T-helper 2 cell (primary cell): ENCODE results near the gene EIF2D.
"Not testable (repeated sequence)": the region's sequence is repeated elsewhere in the genome, so short reads cannot be mapped to it uniquely, and the experiment has no call there.

Experiments used
- DNase-seq, 5 experiments: peaks; one replicate each; pipeline versions ENCODE4 v3.0.0 to v3.0.0-alpha.2; 2012 to 2022

EIF2D gene

DNA sequence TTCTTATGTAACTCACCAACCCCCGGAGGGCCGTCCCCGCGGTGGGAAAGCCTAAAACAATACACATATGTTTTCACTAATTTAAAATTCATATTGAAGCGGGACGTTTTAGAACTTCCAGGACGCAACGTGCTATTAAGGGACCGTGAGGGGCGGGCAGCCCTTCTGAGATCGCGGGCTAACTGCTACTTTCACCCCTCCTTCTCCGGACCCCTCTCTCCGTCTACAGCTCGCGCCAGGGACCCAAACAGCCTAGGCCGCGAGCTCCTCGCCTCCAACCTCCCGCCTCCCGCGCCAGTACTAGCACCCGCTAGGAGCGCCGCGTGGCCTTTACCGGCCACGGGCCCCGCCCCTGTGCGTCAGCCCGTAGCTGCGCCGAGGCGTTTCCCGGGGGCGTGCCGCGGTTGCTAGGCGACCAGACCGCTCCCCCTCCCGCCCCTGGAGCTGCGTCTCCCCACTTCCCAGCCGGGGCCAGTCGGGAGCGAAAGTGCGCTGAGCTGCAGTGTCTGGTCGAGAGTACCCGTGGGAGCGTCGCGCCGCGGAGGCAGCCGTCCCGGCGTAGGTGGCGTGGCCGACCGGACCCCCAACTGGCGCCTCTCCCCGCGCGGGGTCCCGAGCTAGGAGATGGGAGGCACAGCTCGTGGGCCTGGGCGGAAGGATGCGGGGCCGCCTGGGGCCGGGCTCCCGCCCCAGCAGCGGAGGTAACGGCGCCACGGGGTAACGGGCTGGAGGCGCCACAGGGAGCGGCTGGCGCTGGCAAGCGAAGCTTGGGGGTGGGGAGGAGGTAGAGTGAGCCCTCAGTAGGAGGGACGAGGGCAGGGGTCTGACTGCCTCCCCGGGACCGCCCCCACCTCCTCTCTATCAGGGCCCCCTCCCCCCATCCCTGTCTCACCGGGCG lies 23.1 kb upstream of the EIF2D start, which contains the start of gene DYRK3:
Gene DYRK3, plus strand, starts transcription at position 457 of the 898 bp plus-strand sequence. Its CDS starts 168 bp downstream, at position 625.
- peak; percentile 77 to 90 (median 87) for DNase-seq

DNA sequence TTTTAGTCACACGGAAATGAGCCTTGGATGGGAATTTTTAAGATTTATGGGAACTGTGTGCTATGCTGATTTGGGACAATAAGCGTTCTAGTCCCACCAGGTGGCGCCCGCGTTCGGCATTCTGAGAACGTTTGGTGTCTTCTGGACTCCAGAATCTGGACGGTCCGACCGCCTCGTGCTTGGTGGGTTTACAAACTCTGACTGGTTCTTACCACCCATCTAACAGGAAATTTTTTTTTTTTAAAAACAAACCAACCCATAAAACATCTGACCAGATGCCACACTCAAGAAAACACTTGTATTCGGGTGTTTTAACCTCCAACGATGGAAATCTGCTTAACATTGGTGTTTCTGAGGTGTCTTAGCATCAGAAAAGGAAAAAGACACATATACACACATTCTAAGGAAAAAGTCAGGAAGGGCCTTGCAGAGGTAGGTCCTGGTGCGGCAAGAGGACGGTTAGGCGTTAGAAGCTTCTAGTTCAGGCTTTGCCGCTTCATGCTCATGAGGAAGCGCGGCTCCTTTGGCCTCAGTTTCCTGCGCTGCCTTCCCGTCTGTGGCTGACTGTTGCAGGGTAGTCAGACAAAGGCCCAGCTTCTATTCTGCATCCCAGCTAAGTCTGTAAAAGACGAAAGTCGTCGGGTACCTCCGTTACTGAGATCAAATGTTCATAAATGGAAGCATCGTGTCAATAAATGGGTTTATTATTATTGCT lies 22.3 kb upstream of the EIF2D start:
- DNase-seq, result peak; percentile 41 to 63 (median 61)

DNA sequence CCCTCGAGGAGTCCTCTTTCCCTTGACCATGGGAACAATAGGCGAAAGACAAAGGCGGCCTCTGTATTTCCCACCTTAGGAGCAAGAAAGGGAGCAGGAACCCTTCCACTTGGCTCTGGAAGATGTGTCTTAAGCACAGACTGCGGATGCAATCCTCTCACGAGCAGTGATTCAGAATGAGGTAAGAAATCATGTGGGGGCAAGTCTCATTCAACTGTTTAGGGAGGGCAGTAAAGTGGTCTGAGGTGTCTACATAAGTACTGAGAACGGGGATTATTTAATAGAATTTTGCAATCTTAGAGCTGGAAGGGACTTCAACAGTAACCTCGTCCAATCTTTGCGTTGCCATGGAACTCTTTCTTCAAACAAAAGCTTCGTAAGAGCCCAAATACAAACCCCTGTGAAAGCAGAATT lies 21.4 kb upstream of the EIF2D start:
- DNase-seq, result no peak

GRCh38 chr1:206631085-206631509 lies 18.8 kb upstream of the EIF2D start:
- peak in 1 of 5 experiments; percentile 37 for DNase-seq

DNA sequence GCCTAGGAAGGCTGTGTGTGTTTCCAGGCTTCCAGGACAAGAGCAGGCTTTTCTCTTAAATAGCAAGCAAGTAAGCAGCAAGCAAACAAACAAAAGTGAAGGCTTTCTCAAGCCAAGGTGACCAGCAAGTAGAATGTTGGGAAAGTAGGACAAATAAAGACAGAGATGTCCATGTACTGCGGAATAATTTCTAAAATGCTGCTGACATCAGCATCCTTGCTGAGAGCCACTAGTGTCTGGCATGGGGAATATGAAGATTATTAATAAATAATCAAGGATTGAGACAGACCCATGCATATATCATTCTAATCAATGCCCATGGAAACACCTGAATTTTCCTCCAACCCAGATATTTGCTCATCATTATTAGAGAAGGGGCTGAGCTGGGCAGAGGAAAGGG lies 16.7 kb upstream of the EIF2D start:
- no peak for DNase-seq

DNA sequence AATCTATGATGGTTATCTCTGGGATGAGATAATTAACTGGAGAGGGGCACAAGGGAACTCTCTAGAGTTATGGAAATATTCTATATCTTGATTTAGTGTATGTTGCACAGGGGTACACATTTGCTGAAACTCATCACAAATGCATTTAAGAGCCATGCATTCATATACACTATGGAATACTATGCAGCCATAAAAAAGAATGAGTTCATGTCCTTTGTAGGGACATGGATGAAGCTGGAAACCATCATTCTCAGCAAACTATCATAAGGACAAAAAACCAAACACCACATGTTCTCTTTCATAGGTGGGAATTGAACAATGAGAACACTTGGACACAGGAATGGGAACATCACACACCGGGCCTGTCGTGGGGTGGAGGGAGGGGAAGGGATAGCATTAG lies 14.1 kb upstream of the EIF2D start:
- DNase-seq, result not testable (repeated sequence)

GRCh38 chr1:206609229-206609991 lies 2.9 kb downstream of the EIF2D start:
- DNase-seq, result no peak

DNA sequence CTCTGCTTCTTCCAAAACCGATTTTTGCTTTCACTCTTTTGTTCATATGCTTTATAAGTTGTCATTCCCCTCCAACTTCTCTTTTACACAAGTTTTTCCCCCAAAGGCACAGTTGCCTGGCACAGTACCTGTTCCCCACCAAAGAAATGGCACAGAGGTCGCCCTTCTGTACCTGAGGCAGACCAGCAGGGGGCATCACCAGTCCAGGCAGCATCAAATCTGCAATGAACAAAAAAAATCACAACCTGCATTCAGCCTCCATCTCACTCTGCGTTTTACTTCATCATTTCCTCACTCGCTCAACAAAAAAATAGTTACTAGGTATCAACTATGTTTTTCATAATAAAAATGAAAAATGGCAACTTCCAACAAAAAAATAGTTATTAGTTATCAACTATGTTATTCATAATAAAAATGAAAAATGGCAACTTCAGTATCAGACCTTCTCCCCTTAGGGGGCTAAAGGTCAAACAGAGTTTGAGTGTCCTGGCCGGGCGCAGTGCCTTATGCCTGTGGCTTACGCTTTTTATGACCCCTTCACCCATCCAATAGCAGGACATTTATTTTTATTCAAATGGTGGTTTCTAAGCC lies 4.1 kb downstream of the EIF2D start:
- DNase-seq, result peak in 4 of 5 experiments; percentile 32 to 68 (median 44)

- DNase-seq, result peak in 1 of 5 experiments; percentile 43
These were observed 5.4 kb downstream of the EIF2D start for GRCh38 chr1:206606867-206607266.

- no peak for DNase-seq
These were observed 7.4 kb downstream of the EIF2D start for GRCh38 chr1:206604861-206605260.

- no peak for DNase-seq
These were observed 11.7 kb downstream of the EIF2D start for GRCh38 chr1:206600527-206600926.

GRCh38 chr1:206596319-206596666 lies 16.0 kb downstream of the EIF2D start:
- no peak for DNase-seq

DNA sequence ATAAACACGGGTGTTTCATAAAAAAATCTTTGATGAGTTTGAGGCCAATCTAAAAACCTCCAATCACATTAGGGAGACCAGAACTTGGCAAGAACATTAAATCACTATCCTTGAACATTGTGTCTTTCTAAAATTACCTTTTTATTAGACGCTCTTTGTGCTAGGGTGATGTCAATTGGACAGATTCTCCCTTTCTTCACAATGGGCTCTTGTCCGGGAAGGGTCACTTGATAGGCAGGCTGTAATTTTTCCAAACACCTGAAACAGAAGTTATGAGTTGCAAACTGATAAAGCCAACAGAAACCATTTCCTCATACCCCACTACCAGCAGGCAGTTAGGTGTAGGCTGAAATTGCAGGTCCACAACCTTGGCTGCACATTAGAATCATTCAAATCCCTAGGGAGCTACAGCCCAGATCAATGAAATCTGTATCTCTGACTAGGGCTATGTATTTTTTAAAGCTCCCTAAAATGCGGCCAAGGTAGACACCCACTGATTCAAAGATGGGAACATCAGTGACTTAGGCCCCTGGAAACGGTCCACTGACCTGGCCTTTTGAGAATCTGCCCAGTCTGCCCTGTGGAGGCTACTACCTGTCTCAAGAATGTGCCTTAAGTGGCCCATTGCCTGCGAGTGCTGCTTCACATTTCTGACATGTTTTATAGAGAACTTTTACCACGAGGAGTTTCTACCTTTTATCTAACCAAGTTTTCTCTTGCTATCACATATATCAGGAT lies 16.5 kb downstream of the EIF2D start:
- no peak for DNase-seq

GRCh38 chr1:206593351-206593925 lies 18.8 kb downstream of the EIF2D start:
- no peak for DNase-seq

- DNase-seq, result no peak
These were observed 20.6 kb downstream of the EIF2D start for GRCh38 chr1:206591696-206592095.

GRCh38 chr1:206591226-206591625 lies 21.0 kb downstream of the EIF2D start:
- DNase-seq, result no peak

DNA sequence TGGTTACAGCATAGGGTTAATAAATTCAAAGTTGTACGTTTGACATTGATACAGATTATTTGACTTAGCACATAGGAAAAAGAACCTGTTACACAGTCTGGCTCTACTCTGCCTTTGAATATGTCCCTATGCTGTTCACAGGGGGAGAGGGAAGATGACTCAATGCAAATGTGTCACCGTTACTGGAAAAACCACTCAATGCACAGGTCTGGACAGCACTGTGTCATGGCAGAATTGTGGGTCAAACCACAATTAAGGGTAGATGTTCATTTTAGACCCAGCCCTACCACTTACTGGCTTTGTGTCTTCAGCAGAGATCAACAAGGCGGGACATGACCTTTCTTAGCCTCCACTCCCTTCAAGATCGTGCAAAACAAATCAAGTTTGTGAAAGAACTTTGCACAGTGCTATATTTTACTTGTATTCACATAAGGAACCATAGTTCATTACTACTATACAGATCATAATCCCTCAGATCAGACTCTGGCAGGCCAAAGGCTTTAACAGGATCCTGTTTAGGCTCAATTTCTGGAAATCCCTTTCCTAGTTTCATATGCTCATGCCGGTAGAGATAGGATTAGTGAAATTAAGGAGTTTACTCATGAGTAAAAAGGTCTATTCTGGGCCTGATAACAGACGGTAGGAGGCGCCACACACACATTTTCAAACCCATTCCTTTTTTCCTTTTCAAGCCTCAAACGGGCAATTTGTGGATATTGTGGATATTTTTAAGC lies 22.1 kb downstream of the EIF2D start:
- DNase-seq, result peak in 2 of 5 experiments; percentile 71 to 88

DNA sequence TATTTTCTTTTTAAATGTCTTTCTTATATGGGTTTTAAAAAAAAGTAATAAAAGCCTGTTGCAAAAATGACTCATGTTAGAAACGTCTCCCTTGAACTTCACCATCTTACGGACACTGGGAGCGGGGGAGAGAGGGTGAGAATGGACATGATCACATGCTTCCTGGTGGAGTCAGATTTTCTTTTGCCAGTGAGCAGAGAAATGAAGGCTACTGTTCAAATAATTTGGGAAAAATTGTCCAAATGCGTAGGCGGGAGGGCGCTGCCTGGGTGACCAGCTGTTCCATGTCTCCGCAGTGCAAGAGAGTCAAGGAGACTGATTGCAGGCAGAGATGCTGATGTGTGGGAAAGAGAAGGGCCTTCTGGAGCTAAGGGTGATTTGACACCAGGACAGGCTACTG lies 23.1 kb downstream of the EIF2D start:
- no peak for DNase-seq

DNA sequence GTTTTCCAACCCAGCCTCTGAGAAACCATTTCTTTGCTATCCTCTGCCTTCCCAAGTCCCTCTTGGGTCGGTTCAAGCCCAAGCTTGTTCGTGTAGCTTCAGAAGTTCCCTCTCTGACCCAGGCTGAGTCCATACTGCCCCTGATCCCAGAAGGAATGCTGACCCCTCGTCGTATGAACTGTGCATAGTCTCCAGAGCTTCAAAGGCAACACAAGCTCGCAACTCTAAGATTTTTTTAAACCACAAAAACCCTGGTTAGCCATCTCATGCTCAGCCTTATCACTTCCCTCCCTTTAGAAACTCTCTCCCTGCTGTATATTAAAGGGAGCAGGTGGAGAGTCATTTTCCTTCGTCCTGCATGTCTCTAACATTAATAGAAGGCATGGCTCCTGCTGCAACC lies 23.8 kb downstream of the EIF2D start:
- no peak for DNase-seq

GRCh38 chr1:206587904-206588303 lies 24.4 kb downstream of the EIF2D start:
- DNase-seq, result no peak
